Ureter (tissue), 1 donor: ENCODE results near the gene ATAD3A. TPM values are rescaled to one million over a fixed set of nuclear protein-coding genes. Genes with fewer than 3 reads are reported as not detected.
"Not testable (repeated sequence)": the region's sequence is repeated elsewhere in the genome, so short reads cannot be mapped to it uniquely, and the experiment has no call there.

Source experiments
- DNase-seq: peaks from one replicate; pipeline ENCODE4 v3.0.0-alpha.2; 2020; ENCODE audit warnings: low spot score
- total RNA-seq: library from RNA; stranded (reverse); gene quantifications from one replicate; pipeline ENCODE4 v1.2.4, GENCODE V29; 2023
- donor health status: DM: yes; HTN: yes; CAD: no.

ATAD3A gene
- total RNA-seq, 1 donor from 2014 or later, result 26.3 TPM

- not testable (repeated sequence) for DNase-seq
Measured at GRCh38 chr1:1523226-1523625, 11.3 kb downstream of the ATAD3A start.

GRCh38 chr1:1523651-1524050 lies 11.7 kb downstream of the ATAD3A start:
- DNase-seq, result not testable (repeated sequence)

- DNase-seq, result not testable (repeated sequence)
Measured at GRCh38 chr1:1524750-1525383, 12.9 kb downstream of the ATAD3A start.

- not testable (repeated sequence) for DNase-seq
Measured at GRCh38 chr1:1526476-1526875, 14.5 kb downstream of the ATAD3A start.

- no peak for DNase-seq
Measured at GRCh38 chr1:1527092-1527816, 15.3 kb downstream of the ATAD3A start.

GRCh38 chr1:1528301-1529267 lies 16.6 kb downstream of the ATAD3A start:
- DNase-seq, result no peak

- DNase-seq, result no peak
Measured at GRCh38 chr1:1529321-1529720, 17.4 kb downstream of the ATAD3A start.

- DNase-seq, result no peak
Measured at GRCh38 chr1:1529936-1530335, 18.0 kb downstream of the ATAD3A start.

GRCh38 chr1:1531947-1532346 lies 20.0 kb downstream of the ATAD3A start:
- no peak for DNase-seq

- not testable (repeated sequence) for DNase-seq
Measured at GRCh38 chr1:1533176-1533893, 21.4 kb downstream of the ATAD3A start.

GRCh38 chr1:1533894-1534291 lies 21.9 kb downstream of the ATAD3A start:
- not testable (repeated sequence) for DNase-seq

GRCh38 chr1:1534401-1535154 lies 22.6 kb downstream of the ATAD3A start:
- DNase-seq, result no peak

GRCh38 chr1:1535201-1536018 lies 23.4 kb downstream of the ATAD3A start:
- DNase-seq, result no peak

GRCh38 chr1:1536019-1536937 lies 24.3 kb downstream of the ATAD3A start:
- no peak for DNase-seq

- DNase-seq, result no peak
Measured at GRCh38 chr1:1536938-1537546, 25.1 kb downstream of the ATAD3A start.

GRCh38 chr1:1537626-1538250 lies 25.8 kb downstream of the ATAD3A start:
- no peak for DNase-seq

GRCh38 chr1:1538334-1538733 lies 26.4 kb downstream of the ATAD3A start:
- DNase-seq, result no peak

- no peak for DNase-seq
Measured at GRCh38 chr1:1538989-1539309, 27.0 kb downstream of the ATAD3A start.
